ENCODE data around the gene PLET1. TPM values are rescaled to one million over a fixed set of nuclear protein-coding genes. Genes with fewer than 3 reads are reported as not detected.

PLET1 gene
- total RNA-seq, 4 donors from 2014 or later = not detected

DNA sequence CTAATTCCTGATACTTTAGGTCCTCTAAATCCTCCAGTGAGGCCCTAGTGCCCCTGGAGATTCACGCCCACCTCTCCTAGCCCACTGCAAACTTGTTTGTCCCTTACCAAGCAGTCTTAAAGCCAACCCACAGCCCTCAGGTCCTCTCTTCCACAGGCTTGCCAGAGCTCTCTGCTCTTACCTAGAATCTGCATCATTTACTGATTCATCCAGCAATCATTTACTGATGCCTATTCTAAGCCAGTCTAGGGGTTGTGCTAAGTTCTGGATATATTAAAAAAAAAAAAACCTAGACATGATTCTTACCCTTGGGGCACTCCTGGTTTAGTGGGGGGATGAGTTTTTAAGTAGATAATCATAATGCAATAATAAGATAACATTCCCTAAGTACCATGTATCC, 43.0 kb upstream of the PLET1 start:
- no peak for TF ChIP-seq POLR2A (IDR thresholded peaks at IDR 0.05)
- TF ChIP-seq, protein P1, sequence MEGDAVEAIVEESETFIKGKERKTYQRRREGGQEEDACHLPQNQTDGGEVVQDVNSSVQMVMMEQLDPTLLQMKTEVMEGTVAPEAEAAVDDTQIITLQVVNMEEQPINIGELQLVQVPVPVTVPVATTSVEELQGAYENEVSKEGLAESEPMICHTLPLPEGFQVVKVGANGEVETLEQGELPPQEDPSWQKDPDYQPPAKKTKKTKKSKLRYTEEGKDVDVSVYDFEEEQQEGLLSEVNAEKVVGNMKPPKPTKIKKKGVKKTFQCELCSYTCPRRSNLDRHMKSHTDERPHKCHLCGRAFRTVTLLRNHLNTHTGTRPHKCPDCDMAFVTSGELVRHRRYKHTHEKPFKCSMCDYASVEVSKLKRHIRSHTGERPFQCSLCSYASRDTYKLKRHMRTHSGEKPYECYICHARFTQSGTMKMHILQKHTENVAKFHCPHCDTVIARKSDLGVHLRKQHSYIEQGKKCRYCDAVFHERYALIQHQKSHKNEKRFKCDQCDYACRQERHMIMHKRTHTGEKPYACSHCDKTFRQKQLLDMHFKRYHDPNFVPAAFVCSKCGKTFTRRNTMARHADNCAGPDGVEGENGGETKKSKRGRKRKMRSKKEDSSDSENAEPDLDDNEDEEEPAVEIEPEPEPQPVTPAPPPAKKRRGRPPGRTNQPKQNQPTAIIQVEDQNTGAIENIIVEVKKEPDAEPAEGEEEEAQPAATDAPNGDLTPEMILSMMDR (IDR thresholded peaks at IDR 0.05) = no peak
- intact Hi-C loops (cut with DNase I; ENCODE audit: low total_unique reads) = no loop called here
- 94 to 100% methylated on average over 1 of the region's 1 CpG for WGBS, 2 donors
- no peak overlapping the region for H3K4me3 ChIP-seq (ENCODE audit: low read depth, poor library complexity, severe bottlenecking)
- DNase-seq (ENCODE audit: low spot score in 2 of 2) = no peak

DNA sequence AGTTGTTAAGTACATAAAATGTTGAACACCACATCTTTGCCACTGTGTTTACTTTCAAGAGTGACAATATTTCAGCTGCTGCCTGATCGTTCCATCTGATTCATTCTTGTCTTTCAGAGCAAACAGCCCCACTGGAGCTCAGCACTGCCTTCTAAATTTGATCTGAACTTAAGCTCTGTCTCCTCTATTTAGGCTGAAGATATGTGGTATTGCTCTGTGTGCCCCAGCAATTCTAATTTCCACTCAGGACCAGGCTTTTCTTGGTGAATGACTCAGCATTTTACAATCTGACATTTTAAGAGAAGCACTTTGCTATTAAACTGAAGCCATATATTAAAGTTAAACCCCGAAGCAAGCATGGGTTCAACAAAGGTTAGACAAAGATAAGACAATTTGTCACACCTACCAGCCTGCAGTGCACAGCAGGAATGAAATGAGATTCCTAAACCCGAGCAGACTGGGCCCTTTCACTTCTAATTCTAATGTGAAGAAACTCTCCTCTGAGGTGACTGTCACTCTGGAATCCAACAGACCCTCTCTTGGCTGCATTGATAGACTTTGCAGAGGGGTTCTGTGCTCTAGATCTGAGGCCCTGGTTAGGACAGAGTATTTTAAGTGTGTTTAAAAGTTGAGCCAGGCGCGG, 41.7 kb upstream of the PLET1 start:
- no peak overlapping the region for H3K4me3 ChIP-seq (ENCODE audit: low read depth, poor library complexity, severe bottlenecking)
- 63 to 73% methylated on average over 5 of the region's 5 CpGs for WGBS, 2 donors
- TF ChIP-seq POLR2A (IDR thresholded peaks at IDR 0.05) = no peak
- no peak for DNase-seq (ENCODE audit: low spot score in 2 of 2)
- intact Hi-C loops (cut with DNase I; ENCODE audit: low total_unique reads) = no loop called here

DNA sequence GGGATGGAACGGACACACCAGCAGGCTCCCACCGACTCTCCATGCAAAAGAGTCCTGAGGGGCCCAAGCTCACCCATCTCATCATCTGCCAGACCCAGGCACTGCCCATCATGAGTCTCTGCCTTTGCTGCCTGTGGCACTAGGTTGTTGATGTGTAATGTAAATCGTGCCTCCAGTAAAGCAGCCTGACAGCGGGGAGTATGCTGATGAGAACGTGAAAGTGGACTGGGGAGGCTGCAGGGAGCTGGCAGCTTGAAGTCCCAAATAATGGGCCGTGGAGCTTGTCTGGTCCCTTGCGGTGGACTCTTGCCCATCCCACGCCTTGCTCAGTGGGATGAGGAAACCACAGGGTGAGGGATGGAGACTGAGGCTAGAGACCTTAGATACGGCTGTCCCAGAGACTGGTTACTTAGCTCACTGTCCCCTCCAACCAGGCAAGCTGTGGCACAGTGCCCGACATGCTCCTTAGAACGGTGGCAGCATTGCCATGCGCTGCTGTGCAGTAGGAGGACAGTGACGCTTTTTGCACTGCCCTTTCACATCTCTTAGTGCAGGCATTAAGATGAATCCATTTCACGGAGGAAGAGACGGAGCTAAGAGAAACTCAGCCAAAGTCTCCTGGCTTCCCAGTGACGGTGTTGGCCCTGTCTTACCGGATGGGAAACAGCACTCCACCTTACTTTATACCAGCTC, 39.6 kb upstream of the PLET1 start:
- no peak for TF ChIP-seq POLR2A (IDR thresholded peaks at IDR 0.05)
- TF ChIP-seq, protein P1 (IDR thresholded peaks at IDR 0.05) = no peak
- no peak for DNase-seq (ENCODE audit: low spot score in 2 of 2)
- intact Hi-C loops (cut with DNase I; ENCODE audit: low total_unique reads) = no loop called here
- 84 to 85% methylated on average over 17 of the region's 17 CpGs for WGBS, 2 donors
- no peak overlapping the region for H3K4me3 ChIP-seq (ENCODE audit: low read depth, poor library complexity, severe bottlenecking)

DNA sequence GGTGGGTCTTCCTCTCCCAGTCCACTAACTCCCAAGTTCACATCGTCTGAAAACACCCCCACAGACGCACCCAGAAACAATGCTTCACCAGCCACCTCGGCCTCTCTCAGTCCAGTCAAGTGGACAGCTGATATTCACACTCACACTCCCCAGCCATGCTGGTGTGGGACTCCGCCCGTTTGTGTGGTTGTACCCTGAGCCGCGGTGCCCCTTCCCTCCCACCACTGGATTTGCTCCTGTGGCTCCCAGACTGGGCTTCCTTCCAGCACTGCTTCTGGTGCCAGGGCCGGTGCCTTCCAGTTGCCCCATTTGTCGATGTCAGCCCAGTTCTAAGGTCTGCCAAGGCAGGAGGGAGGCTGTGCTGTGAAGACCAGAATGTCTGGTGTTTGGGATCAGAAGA, 37.9 kb upstream of the PLET1 start:
- H3K4me3 ChIP-seq (ENCODE audit: low read depth, poor library complexity, severe bottlenecking) = no peak overlapping the region
- DNase-seq (ENCODE audit: low spot score in 2 of 2) = no peak
- intact Hi-C loops (cut with DNase I; ENCODE audit: low total_unique reads) = loop anchor here (10.0 kb wide), 1 partner anchor 986 kb away; no protein-coding TSS in a partner anchor
- TF ChIP-seq POLR2A (IDR thresholded peaks at IDR 0.05) = no peak
- TF ChIP-seq, protein P1 (IDR thresholded peaks at IDR 0.05) = no peak
- 58 to 67% methylated on average over 9 of the region's 9 CpGs for WGBS, 2 donors

DNA sequence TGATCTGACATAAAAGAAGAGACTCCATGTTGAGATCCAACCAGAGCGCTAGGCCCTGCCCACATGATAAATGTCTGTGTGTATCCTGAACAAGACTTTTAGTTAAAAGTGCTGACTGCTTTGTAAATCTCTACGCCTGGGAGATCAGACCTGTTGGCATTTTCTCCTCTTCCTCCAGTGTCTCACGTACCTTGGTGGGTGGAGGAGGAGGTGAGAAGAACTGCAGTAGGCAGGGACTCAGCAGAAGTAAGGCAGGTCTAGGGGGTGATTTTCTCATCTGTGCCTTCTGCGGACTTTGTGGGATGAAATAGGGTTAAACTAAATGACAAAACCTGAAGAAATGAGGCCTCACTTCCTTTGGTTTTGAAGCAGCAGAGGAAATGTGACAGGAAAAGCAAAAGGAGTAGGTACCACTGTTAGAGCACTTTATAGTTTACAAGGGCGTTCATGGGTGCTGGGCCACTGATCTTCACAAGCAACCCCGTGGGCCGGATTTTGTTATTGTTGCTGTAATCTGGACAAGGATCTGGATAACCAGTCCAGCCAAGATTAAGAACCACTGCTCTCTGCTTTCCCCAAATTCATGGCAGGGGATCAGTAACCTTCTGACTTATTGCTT, 36.7 kb upstream of the PLET1 start:
- DNase-seq (ENCODE audit: low spot score in 2 of 2) = no peak
- no peak overlapping the region for H3K4me3 ChIP-seq (ENCODE audit: low read depth, poor library complexity, severe bottlenecking)
- intact Hi-C loops (cut with DNase I; ENCODE audit: low total_unique reads) = loop anchor here (10.0 kb wide), 1 partner anchor 987 kb away; no protein-coding TSS in a partner anchor
- WGBS, 2 donors = 77 to 84% methylated on average over 7 of the region's 7 CpGs
- TF ChIP-seq, protein P1 (IDR thresholded peaks at IDR 0.05) = no peak
- TF ChIP-seq POLR2A (IDR thresholded peaks at IDR 0.05) = no peak

DNA sequence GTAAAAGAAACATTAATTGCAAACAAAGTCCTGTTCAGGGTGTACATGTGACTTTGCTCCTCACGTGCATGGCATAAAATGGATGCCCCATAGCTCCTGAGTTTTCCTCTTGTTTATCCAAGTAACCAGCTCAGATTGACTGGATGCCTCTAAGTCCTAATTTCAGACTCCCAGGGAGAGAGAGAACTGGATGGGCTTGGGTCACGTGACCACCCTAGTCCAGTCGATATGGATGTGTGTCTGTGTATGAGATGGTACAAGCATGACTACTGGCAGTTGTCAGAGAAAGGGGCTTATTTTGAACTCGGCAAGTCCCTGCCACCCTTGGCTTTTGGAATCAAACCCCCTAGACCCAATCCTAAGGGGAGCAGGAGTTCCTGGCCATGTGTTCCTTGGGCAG, 35.4 kb upstream of the PLET1 start:
- no peak overlapping the region for H3K4me3 ChIP-seq (ENCODE audit: low read depth, poor library complexity, severe bottlenecking)
- 91 to 99% methylated on average over 4 of the region's 4 CpGs for WGBS, 2 donors
- no peak for DNase-seq (ENCODE audit: low spot score in 2 of 2)
- TF ChIP-seq, protein P1 (IDR thresholded peaks at IDR 0.05) = no peak
- TF ChIP-seq POLR2A (IDR thresholded peaks at IDR 0.05) = no peak
- intact Hi-C loops (cut with DNase I; ENCODE audit: low total_unique reads) = loop anchor here (10.0 kb wide), 1 partner anchor 989 kb away; no protein-coding TSS in a partner anchor
